HL-60/S4 (cell line): ENCODE data around the gene SUDS3.

ENCODE experiments used
- in situ Hi-C: fragments of 300-500 bp; cut with MboI; formaldehyde crosslinking; loops from 2 replicates; pipeline ENCODE4 v1.14.3; 2022; ENCODE audit warnings: low sequenced_read_pairs

Gene SUDS3

DNA sequence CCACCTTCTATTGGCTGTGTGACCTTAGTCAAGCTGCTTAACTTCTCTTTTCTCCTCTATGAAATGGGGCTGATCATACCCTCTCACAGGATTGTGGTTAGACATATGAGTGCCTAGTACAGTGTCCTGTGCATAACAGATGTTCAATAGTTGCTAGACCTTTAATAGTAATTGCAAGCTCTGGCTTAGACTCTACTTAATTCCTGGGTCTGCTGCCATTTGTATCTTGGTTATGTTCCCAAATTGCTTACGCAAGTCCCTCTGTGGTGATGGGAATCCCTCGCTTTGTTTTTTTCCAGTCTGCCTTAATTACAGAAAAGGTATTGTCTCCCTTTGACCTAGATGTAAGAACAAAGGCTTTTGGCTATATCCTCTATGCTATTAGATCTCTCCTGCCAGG lies 15.1 kb downstream of the SUDS3 start:
- in situ Hi-C loops, result no loop called here

GRCh38 chr12:118391836-118392235 lies 15.5 kb downstream of the SUDS3 start:
- in situ Hi-C loops, result no loop called here

DNA sequence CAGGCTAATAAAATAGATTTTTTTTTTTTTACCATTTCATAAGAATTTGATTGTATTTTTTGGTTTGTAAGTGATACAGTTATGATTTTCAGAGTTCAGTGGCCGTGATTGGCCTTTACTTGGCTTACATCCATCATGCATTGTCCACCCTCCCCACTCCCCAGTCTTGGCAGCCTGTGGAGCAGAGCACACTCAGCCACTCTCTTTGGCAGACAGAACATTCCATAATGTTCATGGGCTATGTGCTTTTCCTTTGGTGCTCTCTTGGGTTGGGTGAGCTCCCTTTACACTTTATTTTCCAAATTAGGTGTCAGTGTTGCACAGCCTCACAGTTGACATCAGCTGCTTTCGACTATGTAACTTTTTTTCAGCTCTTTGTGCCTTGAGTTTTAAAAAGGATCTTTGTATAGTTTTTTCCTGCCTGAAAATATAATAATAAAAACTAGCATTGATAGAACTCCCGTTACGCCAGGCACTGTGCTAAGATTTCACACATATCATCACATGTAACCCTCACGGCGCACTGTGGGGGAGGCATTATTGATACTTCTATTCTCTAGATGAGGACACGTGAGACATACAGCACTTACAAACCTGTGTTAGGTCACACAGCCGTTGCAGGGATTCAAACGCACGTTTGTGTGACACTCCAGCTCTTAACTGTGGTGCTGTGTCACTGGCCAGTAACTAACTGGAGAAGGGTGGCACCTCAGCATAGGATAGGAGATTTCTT lies 21.5 kb downstream of the SUDS3 start:
- in situ Hi-C loops, result no loop called here

GRCh38 chr12:118398524-118398923 lies 22.2 kb downstream of the SUDS3 start:
- in situ Hi-C loops, result no loop called here

DNA sequence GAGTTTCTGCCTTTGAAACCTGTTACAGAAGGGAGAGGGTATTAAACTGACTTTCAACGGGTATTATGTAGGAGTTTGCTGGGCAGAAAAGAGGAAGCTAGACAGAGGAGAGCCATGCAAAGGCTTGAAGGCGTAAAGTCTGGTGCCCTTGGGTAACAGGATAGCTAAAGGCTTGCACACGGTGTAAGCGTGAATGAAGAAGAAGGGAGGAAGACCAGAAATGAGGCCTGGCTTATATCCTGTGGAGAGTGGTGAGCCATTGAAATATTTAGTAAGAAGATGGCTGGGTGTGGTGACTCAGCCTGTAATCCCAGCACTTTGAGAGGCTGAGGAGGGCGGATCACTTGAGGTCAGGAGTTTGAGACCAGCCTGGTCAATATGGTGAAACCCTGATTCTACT lies 22.6 kb downstream of the SUDS3 start:
- in situ Hi-C loops, result no loop called here

DNA sequence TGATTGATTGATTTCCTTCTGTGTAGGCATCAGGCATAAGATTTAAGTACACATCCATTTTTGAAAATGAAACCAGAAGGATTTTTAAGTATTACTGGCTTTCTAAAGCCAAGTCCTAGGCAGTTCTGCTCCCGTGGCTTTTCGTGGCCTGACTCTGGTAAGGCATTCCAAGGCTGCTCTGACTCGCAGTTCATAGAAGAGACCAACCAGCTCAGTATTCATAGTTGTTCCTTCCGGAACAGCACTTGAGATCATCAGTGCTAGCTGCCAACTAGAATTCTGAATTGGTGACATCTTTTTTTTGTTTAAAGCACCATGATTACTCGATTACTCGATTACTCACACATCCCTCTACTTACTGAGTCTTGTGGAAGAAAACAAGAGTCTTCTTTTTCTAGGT lies 25.9 kb downstream of the SUDS3 start:
- in situ Hi-C loops, result loop anchor here (25.0 kb wide), 1 partner anchor 635 kb away; no protein-coding TSS in a partner anchor

- in situ Hi-C loops, result loop anchor here (25.0 kb wide), 1 partner anchor 632 kb away; no protein-coding TSS in a partner anchor
Measured at GRCh38 chr12:118404876-118405521, 28.6 kb downstream of the SUDS3 start.

DNA sequence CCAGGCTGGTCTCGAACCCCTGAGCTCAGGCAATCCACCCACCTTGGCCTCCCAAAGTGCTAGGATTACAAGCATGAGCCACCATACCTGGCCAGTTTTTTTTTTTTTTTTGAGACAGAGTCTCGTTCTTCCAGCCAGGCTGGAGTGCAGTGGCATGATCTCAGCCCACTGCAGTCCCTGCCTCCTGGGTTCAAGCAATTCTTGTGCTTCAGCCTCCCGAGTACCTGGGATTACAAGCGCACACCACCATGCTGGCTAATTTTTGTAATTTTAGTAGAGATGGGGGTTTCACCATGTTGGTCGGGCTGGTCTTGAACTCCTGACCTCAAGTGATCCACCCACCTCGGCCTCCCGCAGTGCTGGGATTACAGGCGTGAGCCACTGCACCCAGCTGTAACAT lies 31.9 kb downstream of the SUDS3 start:
- in situ Hi-C loops, result loop anchor here (25.0 kb wide), 1 partner anchor 629 kb away; no protein-coding TSS in a partner anchor

DNA sequence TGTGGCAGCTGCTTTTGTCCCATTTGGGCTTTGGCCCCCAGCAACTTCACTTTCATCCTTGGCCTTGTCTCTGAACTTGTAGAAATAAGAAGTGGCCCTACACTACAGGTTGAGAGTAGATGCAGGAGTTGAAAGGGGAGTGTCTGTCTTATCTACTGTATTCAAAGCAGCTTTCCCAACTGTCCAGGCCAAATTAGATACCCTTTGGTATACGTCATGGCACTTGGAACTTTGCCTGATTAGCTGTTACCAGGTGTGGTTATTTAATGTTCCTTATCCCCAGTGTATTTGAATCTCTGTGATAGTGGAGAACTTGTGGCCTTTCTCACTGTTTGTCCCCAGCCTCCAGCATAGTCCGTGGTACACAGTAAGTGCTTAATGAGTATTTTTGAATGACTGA lies 33.5 kb downstream of the SUDS3 start:
- in situ Hi-C loops, result loop anchor here (25.0 kb wide), 1 partner anchor 627 kb away; no protein-coding TSS in a partner anchor

DNA sequence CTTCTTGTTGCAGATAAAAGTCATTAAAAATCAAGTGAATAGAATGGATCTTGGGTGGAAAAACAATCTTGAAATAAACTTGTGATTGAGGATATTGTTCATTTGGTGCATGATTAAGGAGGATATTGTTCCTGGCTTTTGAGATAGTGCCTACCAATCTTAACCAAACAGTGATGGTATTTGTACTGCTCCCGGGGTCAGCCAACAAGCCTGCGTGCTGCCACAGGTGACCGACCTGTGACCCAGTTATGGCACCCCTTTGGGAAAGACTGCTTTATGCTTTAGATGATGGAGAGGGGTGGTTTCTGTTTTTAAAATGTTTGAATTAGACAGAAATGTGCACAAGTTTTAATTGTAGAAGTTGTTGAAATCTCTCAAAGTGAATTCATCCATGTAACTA lies 41.6 kb downstream of the SUDS3 start:
- in situ Hi-C loops, result loop anchor here (25.0 kb wide), 1 partner anchor 619 kb away; no protein-coding TSS in a partner anchor

DNA sequence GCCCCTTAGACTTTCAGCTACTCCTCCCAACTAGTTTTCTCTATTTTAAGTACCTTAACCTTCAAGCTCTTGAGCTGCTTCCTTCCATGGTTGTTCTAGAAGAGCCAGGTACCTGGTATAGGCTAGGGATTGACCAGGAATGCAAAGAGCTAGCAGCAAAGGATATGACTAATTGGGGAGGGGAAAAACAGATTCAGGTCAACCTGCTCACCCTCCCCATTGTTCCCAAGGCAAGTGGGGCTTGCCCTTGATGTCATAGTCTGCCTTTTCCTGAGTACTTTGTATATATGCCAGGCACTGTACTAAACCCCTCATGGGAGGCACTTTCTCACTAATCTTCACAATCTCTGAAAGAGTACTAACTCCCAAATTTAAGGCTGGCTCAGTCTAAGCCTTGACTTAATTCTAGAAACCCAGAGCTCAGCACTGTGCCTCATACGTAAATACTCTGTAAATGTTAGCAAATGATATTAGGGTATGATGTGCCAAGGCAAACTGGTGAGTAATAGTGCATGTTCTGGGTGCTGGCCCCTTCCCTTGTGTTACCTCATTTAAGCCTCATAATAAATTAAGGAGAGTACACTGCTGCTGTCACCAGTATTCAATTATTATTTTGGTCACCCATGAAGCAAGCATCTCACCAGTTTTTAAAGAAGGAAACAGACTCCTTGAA lies 42.2 kb downstream of the SUDS3 start:
- in situ Hi-C loops, result loop anchor here (25.0 kb wide), 1 partner anchor 619 kb away; no protein-coding TSS in a partner anchor

DNA sequence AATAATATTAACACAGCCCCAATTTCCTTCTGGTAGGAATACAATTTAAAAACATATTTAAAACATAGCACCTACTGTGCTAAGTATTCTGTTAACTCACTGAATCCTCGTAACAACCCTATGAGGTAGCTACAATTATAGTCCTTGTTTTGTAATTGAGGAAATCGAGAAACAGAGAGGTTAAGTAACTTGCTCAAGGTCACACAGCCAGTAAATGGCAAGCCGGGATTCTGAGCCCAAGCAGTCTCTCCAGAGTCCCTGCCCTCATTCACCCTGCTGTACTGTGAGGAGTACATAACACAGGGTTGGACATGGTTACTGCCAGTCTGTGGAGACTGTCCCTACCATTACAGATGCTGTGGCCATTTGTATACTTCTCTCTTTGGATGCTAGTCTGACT lies 44.3 kb downstream of the SUDS3 start:
- in situ Hi-C loops, result loop anchor here (25.0 kb wide), 1 partner anchor 617 kb away; no protein-coding TSS in a partner anchor

GRCh38 chr12:118424884-118425283 lies 48.5 kb downstream of the SUDS3 start:
- in situ Hi-C loops, result loop anchor here (25.0 kb wide), 1 partner anchor 612 kb away; no protein-coding TSS in a partner anchor

GRCh38 chr12:118425364-118425763 lies 49.0 kb downstream of the SUDS3 start:
- in situ Hi-C loops, result no loop called here

GRCh38 chr12:118427819-118428218 lies 51.5 kb downstream of the SUDS3 start:
- in situ Hi-C loops, result no loop called here

GRCh38 chr12:118428643-118429042 lies 52.3 kb downstream of the SUDS3 start:
- in situ Hi-C loops, result no loop called here

- in situ Hi-C loops, result no loop called here
Measured at GRCh38 chr12:118429688-118430383, 53.5 kb downstream of the SUDS3 start.

DNA sequence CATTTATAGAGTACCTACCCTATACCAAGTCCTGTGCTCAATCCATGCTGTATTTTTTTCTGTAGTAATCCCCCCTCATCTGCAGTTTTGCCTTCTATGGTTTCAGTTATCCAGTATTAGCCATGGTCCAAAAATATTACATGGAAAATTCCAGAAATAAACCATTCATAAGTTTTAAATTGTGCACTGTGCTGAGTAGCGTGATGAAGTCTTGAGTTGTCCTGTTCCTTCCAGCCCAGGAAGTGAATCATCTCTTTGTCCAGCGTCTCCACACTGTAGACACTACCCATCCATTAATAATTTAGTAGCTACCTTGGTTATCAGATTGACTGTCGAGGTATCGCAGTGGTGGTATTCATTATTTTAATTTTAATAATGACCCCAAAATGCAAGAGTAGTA lies 54.2 kb downstream of the SUDS3 start:
- in situ Hi-C loops, result no loop called here

GRCh38 chr12:118432812-118433545 lies 56.6 kb downstream of the SUDS3 start:
- in situ Hi-C loops, result no loop called here
